Heart left ventricle (tissue), 16 donors: ENCODE data around the gene CYP4F22. TPM values are rescaled to one million over a fixed set of nuclear protein-coding genes. Genes with fewer than 3 reads are reported as not detected.
A peak's percentile ranks its signal among the peaks of the same experiment; 100 is the strongest.

Experiments used
- ATAC-seq, 4 donors: fragments of 200-7000 bp; cut with Tn5 transposase; one replicate each; pipeline ENCODE4 v1.9.1; 2020 to 2022; ENCODE audit warnings: moderate library complexity in 4 of 4, mild to moderate bottlenecking in 3 of 4, moderate number of reproducible peaks in 1 of 4
- DNase-seq, 5 donors: peaks; one replicate each; pipeline ENCODE4 v3.0.0-alpha.2; 2020
- H3K27ac ChIP-seq, 12 donors: fragments of 200-600 bp; sonication (generic) in 4 of 12; one replicate each; pipeline versions ENCODE4 v1.5.0 to v1.8.0; 2016 to 2022; ENCODE audit warnings: mild to moderate bottlenecking in 2 of 12
- H3K27me3 ChIP-seq, 9 donors: fragments of 200-600 bp; sonication (generic) in 2 of 9; one replicate each; pipeline versions ENCODE4 v1.5.1 to v1.8.0; 2016 to 2022; ENCODE audit warnings: mild to moderate bottlenecking in 3 of 9
- H3K36me3 ChIP-seq, 9 donors: fragments of 200-600 bp; sonication (generic) in 2 of 9; one replicate each; pipeline versions ENCODE4 v1.5.0 to v1.8.0; 2018 to 2022; ENCODE audit warnings: mild to moderate bottlenecking in 2 of 9
- H3K4me1 ChIP-seq, 12 donors: fragments of 200-600 bp; sonication (generic) in 4 of 12; one replicate each; pipeline versions ENCODE4 v1.5.0 to v1.8.0; 2016 to 2022; ENCODE audit warnings: mild to moderate bottlenecking in 3 of 12
- H3K4me3 ChIP-seq, 12 donors: fragments of 200-600 bp; sonication (generic) in 4 of 12; one replicate each; pipeline versions ENCODE4 v1.5.0 to v1.8.0; 2017 to 2022; ENCODE audit warnings: mild to moderate bottlenecking in 9 of 12, moderate library complexity in 4 of 12
- H3K9me3 ChIP-seq, 12 donors: fragments of 200-600 bp; sonication (generic) in 4 of 12; one replicate each; pipeline versions ENCODE4 v1.5.0 to v1.8.0; 2016 to 2022; ENCODE audit warnings: mild to moderate bottlenecking in 1 of 12
- CTCF ChIP-seq, 12 donors: fragments of 200-600 bp; sonication (generic) in 4 of 12; IDR thresholded peaks; one replicate each; pipeline versions ENCODE4 v1.5.0 to v1.8.0; 2018 to 2022; ENCODE audit warnings: antibody characterized with exemption in 12 of 12, mild to moderate bottlenecking in 5 of 12
- POLR2A ChIP-seq, 2 donors: fragments of 450-650 bp; IDR thresholded peaks; one replicate each; pipeline ENCODE4 v1.6.1; 2017; ENCODE audit warnings: antibody characterized with exemption in 2 of 2, mild to moderate bottlenecking in 2 of 2, moderate library complexity in 2 of 2
- WGBS, 4 donors: extraction: QIAGEN DNeasy Blood & Tissue Kit in 2 of 4; methylation state at CpG; one replicate each; pipeline versions ENCODE4 v1.1.5 to v1.1.7; 2013 to 2018; 5-methylcytosine and 5-hydroxymethylcytosine counted together
- intact Hi-C, 10 donors: fragments of 100-400 bp; cut with DNase I; formaldehyde crosslinking; loops; one replicate each; pipeline versions ENCODE4 v1.11.1 to v1.14.2; 2022
- polyA plus RNA-seq, 2 donors: library from polyadenylated mRNA; stranded (reverse); fragments of 200-250 nt; gene quantifications; one replicate each; pipeline ENCODE4 v1.2.3, GENCODE V29; 2013
- total RNA-seq, 9 donors: library from RNA; depleted of rRNA in 2 of 9; stranded (reverse); fragments of >200 nt in 2 of 9; fragmentation: NEBNext Ultra II Directional in 3 of 9; extraction: Animal tissue kit (Norgen Biotek cat#: 25700) in 3 of 9; gene quantifications; one replicate each; pipeline versions ENCODE4 v1.1.0 to v1.2.4, GENCODE V29; 2016 to 2023
- donor health status: ischemic (EF 13 %, LVEDD 7.1; RV severe dilation, severe dysfunction).
- donor health status: healthy with polysubstance abuse.
- donor health status: DM: no; HTN: yes; CAD: no.
- donor health status: DM: no; HTN: no; CAD: no.
- donor health status: ischemic (EF 25% LVEDD 6.9; RV normal size, moderate dysfunction).
- donor health status: ischemic (EF 25% LVEDD 5.7; RV mildly dilated, moderate dysfunction).
- donor health status: healthy.
- donor health status: DM: yes; HTN: yes; CAD: no.
- donor health status: ischemic (EF 35%, LVEDD 5.7; RV mildly dilated, moderate dysfunction).
- donor health status: nonischemic (EF 11% LVEDD 7.7; RV severe dilation, severe dysfunction).
- donor health status: DM: yes; HTN: yes; CAD: no.
- donor health status: PGD.
- donor health status: ischemic (EF 29% LVEDD 5.4; RV normal size, mild dysfunction).
- donor health status: nonischemic (EF 23%, LVEDD 6.1; RV moderate dilation, normal function).

CYP4F22 gene
- total and polyA plus RNA-seq, 11 donors = 0.29 TPM; not detected in 10

- peaks cover 0 to 43% (median 1%) of the 10 kb centered on the region in 12 donors for H3K4me1 ChIP-seq
- intact Hi-C loops = loop anchor here in 1 of 10 donors (5.0 kb wide), 1 partner anchor 83 kb away; no protein-coding TSS in a partner anchor
- WGBS, 4 donors = 34 to 43% (median 38%) methylated on average over 16 to 17 of the region's 17 CpGs
- H3K9me3 ChIP-seq = no peaks in the 10 kb centered on the region
- H3K27ac ChIP-seq = peak within 1 kb of the TSS in 6 of 12 donors; percentile 39 to 92 (median 55)
- TF ChIP-seq POLR2A (IDR thresholded peaks at IDR 0.05) (no peak), CTCF (IDR thresholded peaks at IDR 0.05) (no peak)
- H3K4me3 ChIP-seq = peak within 1 kb of the TSS in 10 of 12 donors; percentile 24 to 72 (median 40)
- peak in 3 of 4 donors; percentile 28 to 75 (median 53) for ATAC-seq
- peak in 1 of 5 donors; percentile 45 for DNase-seq
- no peaks in the 10 kb centered on the region for H3K36me3 ChIP-seq
- H3K27me3 ChIP-seq = peaks cover 0 to 46% (median 13%) of the 10 kb centered on the region in 9 donors
Measured at GRCh38 chr19:15464394-15465385, 43.6 kb upstream of the CYP4F22 start, which contains the start of gene RASAL3. RASAL3 (minus strand) TSS chr19:15464544; CDS start chr19:15464358, 186 bp downstream.

- Histone ChIP-seq H3K27me3 (peaks cover 4 to 70% (median 29%) of the 10 kb centered on the region in 9 donors), H3K27ac (peak overlapping the region in 1 of 12 donors; percentile 73), H3K9me3 (no peaks in the 10 kb centered on the region), H3K4me1 (peaks cover 0 to 46% (median 2%) of the 10 kb centered on the region in 12 donors), H3K36me3 (no peaks in the 10 kb centered on the region), H3K4me3 (peak overlapping the region in 1 of 12 donors; percentile 10)
- intact Hi-C loops = no loop called here
- no peak for TF ChIP-seq CTCF (IDR thresholded peaks at IDR 0.05)
- TF ChIP-seq POLR2A (IDR thresholded peaks at IDR 0.05) = no peak
- DNase-seq (no peak), ATAC-seq (peak in 2 of 4 donors; percentile 25 to 73)
- 46 to 73% (median 53%) methylated on average over 8 of the region's 8 CpGs for WGBS, 4 donors
Measured at GRCh38 chr19:15466851-15467733, 41.2 kb upstream of the CYP4F22 start.

- DNase-seq = no peak
- 72 to 77% (median 75%) methylated on average over 6 of the region's 6 CpGs for WGBS, 4 donors
- H3K27me3 ChIP-seq = peaks cover 4 to 75% (median 29%) of the 10 kb centered on the region in 9 donors
Measured at GRCh38 chr19:15467734-15468214, 40.6 kb upstream of the CYP4F22 start.

More at GRCh38 chr19:15467734-15468214, 40.6 kb upstream of the CYP4F22 start:
- TF ChIP-seq POLR2A (IDR thresholded peaks at IDR 0.05) (no peak), CTCF (IDR thresholded peaks at IDR 0.05) (no peak)
- no peak for ATAC-seq
- peaks cover 0 to 46% (median 2%) of the 10 kb centered on the region in 12 donors for H3K4me1 ChIP-seq
- no peaks in the 10 kb centered on the region for H3K36me3 ChIP-seq
- no peak overlapping the region for H3K4me3 ChIP-seq
- intact Hi-C loops = no loop called here
- no peaks in the 10 kb centered on the region for H3K9me3 ChIP-seq
- no peak overlapping the region for H3K27ac ChIP-seq
